ENCODE data around the gene FAM174A. TPM values are rescaled to one million over a fixed set of nuclear protein-coding genes. Genes with fewer than 3 reads are reported as not detected.

The FAM174A gene
- total RNA-seq, 6 experiments from 2014 or later = 7.2 to 11.8 (median 8.4) TPM

GRCh38 chr5:100505984-100506670 lies 29.0 kb upstream of the FAM174A start:
- Histone ChIP-seq H3K4me3 (no peak overlapping the region), H3K27ac (no peak overlapping the region), H3K4me1 (no peaks in the 10 kb centered on the region), H3K36me3 (no peaks in the 10 kb centered on the region), H3K27me3 (no peaks in the 10 kb centered on the region), H3K9me3 (no peaks in the 10 kb centered on the region)
- ATAC-seq (no peak), DNase-seq (no peak)
- WGBS (ENCODE audit: insufficient coverage, low coverage, low lambda C conversion rate, missing lambda C conversion rate) = 78% methylated on average over 1 of the region's 1 CpG
- TF ChIP-seq POLR2A (IDR thresholded peaks at IDR 0.05) (no peak), CTCF (IDR thresholded peaks at IDR 0.05) (no peak)
- intact Hi-C loops (cut with DNase I) = no loop called here

DNA sequence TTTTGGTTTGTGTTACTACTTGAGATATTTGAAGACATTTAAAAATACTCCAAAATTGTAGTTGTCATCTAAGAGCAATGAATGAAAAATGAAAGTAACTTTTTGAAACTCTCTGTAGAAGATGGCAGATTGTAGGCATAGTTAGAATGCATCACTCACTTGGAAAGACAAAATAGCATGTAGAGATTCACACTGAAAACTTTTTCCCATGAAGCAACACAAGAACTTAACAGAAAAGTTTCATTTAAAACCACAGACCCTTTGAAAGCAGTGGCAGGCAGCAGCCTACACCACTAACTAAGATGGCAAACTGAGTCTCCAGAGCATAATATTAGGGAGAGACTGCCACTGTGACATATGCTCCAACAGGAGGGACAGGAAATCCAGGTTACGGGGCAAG lies 18.9 kb upstream of the FAM174A start:
- ATAC-seq = no peak
- H3K4me1 ChIP-seq = no peaks in the 10 kb centered on the region
- WGBS (ENCODE audit: insufficient coverage, low coverage, low lambda C conversion rate, missing lambda C conversion rate) = no CpG with 5 or more reads among the region's 1 CpG
- H3K4me3 ChIP-seq = no peak overlapping the region
- no peaks in the 10 kb centered on the region for H3K27me3 ChIP-seq
- H3K27ac ChIP-seq = no peak overlapping the region
- intact Hi-C loops (cut with DNase I) = no loop called here
- peaks cover 0 to 4% (median 0%) of the 10 kb centered on the region in 4 donors for H3K9me3 ChIP-seq
- H3K36me3 ChIP-seq = no peaks in the 10 kb centered on the region
- no peak for DNase-seq
- no peak for TF ChIP-seq CTCF (IDR thresholded peaks at IDR 0.05)
- TF ChIP-seq POLR2A (IDR thresholded peaks at IDR 0.05) = no peak

GRCh38 chr5:100517301-100517974 lies 17.7 kb upstream of the FAM174A start:
- Histone ChIP-seq H3K4me3 (no peak overlapping the region), H3K4me1 (no peaks in the 10 kb centered on the region), H3K27ac (no peak overlapping the region), H3K9me3 (peaks cover 0 to 4% (median 0%) of the 10 kb centered on the region in 4 donors), H3K36me3 (no peaks in the 10 kb centered on the region), H3K27me3 (no peaks in the 10 kb centered on the region)
- ATAC-seq (no peak), DNase-seq (no peak)
- intact Hi-C loops (cut with DNase I) = no loop called here
- TF ChIP-seq POLR2A (IDR thresholded peaks at IDR 0.05) (no peak), CTCF (IDR thresholded peaks at IDR 0.05) (no peak)
- no CpG with 5 or more reads among the region's 5 CpGs for WGBS (ENCODE audit: insufficient coverage, low coverage, low lambda C conversion rate, missing lambda C conversion rate)

GRCh38 chr5:100518377-100518776 lies 16.8 kb upstream of the FAM174A start:
- intact Hi-C loops (cut with DNase I) = no loop called here

More at GRCh38 chr5:100518377-100518776, 16.8 kb upstream of the FAM174A start:
- H3K4me3 ChIP-seq = no peak overlapping the region
- DNase-seq (no peak), ATAC-seq (no peak)
- no peak for TF ChIP-seq POLR2A (IDR thresholded peaks at IDR 0.05)
- no peak for TF ChIP-seq CTCF (IDR thresholded peaks at IDR 0.05)
- H3K27me3 ChIP-seq = no peaks in the 10 kb centered on the region
- WGBS (ENCODE audit: insufficient coverage, low coverage, low lambda C conversion rate, missing lambda C conversion rate) = 77% methylated on average over 3 of the region's 3 CpGs
- no peak overlapping the region for H3K27ac ChIP-seq
- H3K36me3 ChIP-seq = no peaks in the 10 kb centered on the region
- H3K9me3 ChIP-seq = peaks cover 0 to 4% (median 0%) of the 10 kb centered on the region in 4 donors
- H3K4me1 ChIP-seq = no peaks in the 10 kb centered on the region

All from right lobe of liver (tissue), 6 donors.